HG03442 (cell line): ENCODE results near the gene BPIFA2.
"Not testable (repeated sequence)": the region's sequence is repeated elsewhere in the genome, so short reads cannot be mapped to it uniquely, and the experiment has no call there.

ENCODE experiments used
- ATAC-seq: cut with Tn5 transposase; IDR thresholded peaks from one replicate; pipeline ENCODE4 v1.9.1; 2021; ENCODE audit warnings: mild to moderate bottlenecking, moderate library complexity; ENCODE audit not compliant: unreplicated experiment

The BPIFA2 gene

GRCh38 chr20:33167859-33168258 is at the start of gene BPIFA2:
TSS of gene BPIFA2 (plus strand) at chr20:33168159. CDS start at chr20:33169146, 987 bp downstream.
- ATAC-seq, result no peak

- no peak for ATAC-seq
These were observed 47.9 kb upstream of the BPIFA2 start for GRCh38 chr20:33119725-33120720.

GRCh38 chr20:33120934-33121333 is 47.0 kb upstream of the BPIFA2 start:
- no peak for ATAC-seq

GRCh38 chr20:33122297-33122696 is 45.7 kb upstream of the BPIFA2 start:
- ATAC-seq, result not testable (repeated sequence)

- no peak for ATAC-seq
These were observed 43.7 kb upstream of the BPIFA2 start for GRCh38 chr20:33124261-33124660.

- no peak for ATAC-seq
These were observed 43.0 kb upstream of the BPIFA2 start for GRCh38 chr20:33124994-33125393.

GRCh38 chr20:33125983-33126382 is 42.0 kb upstream of the BPIFA2 start:
- no peak for ATAC-seq

- no peak for ATAC-seq
These were observed 40.4 kb upstream of the BPIFA2 start for GRCh38 chr20:33127422-33128097.

GRCh38 chr20:33130568-33131061 is 37.3 kb upstream of the BPIFA2 start:
- ATAC-seq, result no peak

- no peak for ATAC-seq
These were observed 35.9 kb upstream of the BPIFA2 start for GRCh38 chr20:33131949-33132473.

- no peak for ATAC-seq
These were observed 35.2 kb upstream of the BPIFA2 start for GRCh38 chr20:33132513-33133372.

- no peak for ATAC-seq
These were observed 34.5 kb upstream of the BPIFA2 start for GRCh38 chr20:33133373-33133941.

- ATAC-seq, result no peak
These were observed 30.8 kb upstream of the BPIFA2 start for GRCh38 chr20:33137195-33137594.

- ATAC-seq, result no peak
These were observed 28.5 kb upstream of the BPIFA2 start for GRCh38 chr20:33139467-33139866.

GRCh38 chr20:33145521-33145920 is 22.4 kb upstream of the BPIFA2 start:
- no peak for ATAC-seq

GRCh38 chr20:33147299-33147698 is 20.7 kb upstream of the BPIFA2 start:
- no peak for ATAC-seq

- ATAC-seq, result no peak
These were observed 19.9 kb upstream of the BPIFA2 start for GRCh38 chr20:33148040-33148439.

- ATAC-seq, result no peak
These were observed 13.7 kb upstream of the BPIFA2 start for GRCh38 chr20:33154252-33154651.

GRCh38 chr20:33158637-33159385 is 9.1 kb upstream of the BPIFA2 start:
- ATAC-seq, result no peak
